Mononuclear cell (primary cell): ENCODE measurements around the gene SLC30A7. TPM values are rescaled to one million over a fixed set of nuclear protein-coding genes. Genes with fewer than 3 reads are reported as not detected.

Source experiments
- H3K27me3 ChIP-seq: 2 replicates; pipeline ENCODE4 v1.6.0; 2011; ENCODE audit warnings: low read length, control low read depth; ENCODE audit not compliant: insufficient read depth
- H3K4me1 ChIP-seq: 2 replicates; pipeline ENCODE4 v1.5.1; 2011; ENCODE audit warnings: mild to moderate bottlenecking, low read length, control low read depth; ENCODE audit not compliant: insufficient read depth
- H3K4me3 ChIP-seq: 2 replicates; pipeline ENCODE4 v1.5.1; 2011; ENCODE audit warnings: mild to moderate bottlenecking, low read length, moderate library complexity
- H3K9me3 ChIP-seq: 2 replicates; pipeline ENCODE4 v1.5.1; 2011; ENCODE audit warnings: low read depth, mild to moderate bottlenecking, control low read depth, low read length
- total RNA-seq: library from RNA; depleted of rRNA; stranded (reverse); fragments of >200 nt; gene quantifications from one replicate; pipeline ENCODE4 v1.2.3, GENCODE V29; 2012

The SLC30A7 gene
- total RNA-seq, 1 donor = 34.9 TPM

DNA sequence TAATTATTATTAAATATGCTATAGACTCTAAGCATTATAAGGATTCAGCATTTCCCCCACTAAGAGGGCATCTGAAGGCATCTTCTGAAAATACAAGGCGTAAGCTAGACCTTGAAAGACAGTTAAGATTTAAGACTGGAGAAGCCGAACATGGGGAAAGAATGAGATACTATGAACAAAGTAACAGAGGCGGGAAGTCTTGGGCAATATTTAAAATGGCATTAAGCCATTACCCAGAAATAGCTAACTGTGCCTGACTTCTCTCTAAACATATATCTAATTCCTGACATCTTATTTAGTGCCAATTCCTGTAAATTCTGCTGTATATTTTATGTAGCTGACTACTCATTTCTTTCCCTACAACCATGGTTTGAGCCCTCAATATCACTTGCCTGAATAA, 108.8 kb downstream of the SLC30A7 start:
- H3K4me3 ChIP-seq = no peak overlapping the region
- no peaks in the 10 kb centered on the region for H3K9me3 ChIP-seq
- peaks cover 41% of the 10 kb centered on the region for H3K4me1 ChIP-seq
- H3K27me3 ChIP-seq = no peaks in the 10 kb centered on the region

DNA sequence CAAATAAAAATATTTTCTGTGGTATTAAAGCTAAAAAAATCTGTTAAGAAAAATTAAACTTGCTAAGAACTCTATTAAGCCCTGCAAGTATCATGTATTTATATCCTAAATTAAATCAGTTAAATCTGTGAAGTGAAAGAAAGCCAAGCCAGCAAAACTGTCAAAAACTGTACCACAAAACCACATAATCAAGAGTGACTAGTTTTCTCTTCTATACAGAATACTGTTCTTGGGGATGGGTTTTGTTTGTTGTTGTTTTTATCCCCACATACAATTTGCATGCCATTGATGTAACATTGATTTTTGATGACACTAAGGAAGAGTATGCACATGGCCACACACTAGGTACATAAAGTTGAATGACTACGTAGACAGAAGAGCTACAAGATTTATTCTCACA, 109.3 kb downstream of the SLC30A7 start:
- peaks cover 41% of the 10 kb centered on the region for H3K4me1 ChIP-seq

DNA sequence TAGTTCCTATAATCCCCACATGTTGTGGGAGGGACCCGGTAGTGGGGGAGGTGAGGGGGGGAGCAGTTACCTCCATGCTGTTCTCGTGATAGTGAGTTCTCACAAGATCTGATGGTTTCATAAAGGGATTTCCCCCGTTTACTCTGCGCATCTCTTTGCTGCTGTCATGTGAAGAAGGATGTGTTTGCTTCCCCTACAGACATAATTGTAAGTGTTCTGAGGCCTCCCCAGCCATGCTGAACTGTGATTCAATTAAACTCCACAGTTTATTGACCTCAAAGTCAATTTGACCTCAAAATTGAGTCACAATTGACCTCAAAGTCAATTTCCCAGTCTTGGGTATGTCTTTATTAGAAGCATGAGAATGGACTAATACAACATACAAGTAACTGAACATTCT, 110.0 kb downstream of the SLC30A7 start:
- Histone ChIP-seq H3K9me3 (no peaks in the 10 kb centered on the region), H3K4me1 (peaks cover 41% of the 10 kb centered on the region), H3K4me3 (no peak overlapping the region), H3K27me3 (no peaks in the 10 kb centered on the region)

More for the DNA sequence above, 109.3 kb downstream of the SLC30A7 start:
- H3K27me3 ChIP-seq = no peaks in the 10 kb centered on the region
- no peaks in the 10 kb centered on the region for H3K9me3 ChIP-seq
- no peak overlapping the region for H3K4me3 ChIP-seq

DNA sequence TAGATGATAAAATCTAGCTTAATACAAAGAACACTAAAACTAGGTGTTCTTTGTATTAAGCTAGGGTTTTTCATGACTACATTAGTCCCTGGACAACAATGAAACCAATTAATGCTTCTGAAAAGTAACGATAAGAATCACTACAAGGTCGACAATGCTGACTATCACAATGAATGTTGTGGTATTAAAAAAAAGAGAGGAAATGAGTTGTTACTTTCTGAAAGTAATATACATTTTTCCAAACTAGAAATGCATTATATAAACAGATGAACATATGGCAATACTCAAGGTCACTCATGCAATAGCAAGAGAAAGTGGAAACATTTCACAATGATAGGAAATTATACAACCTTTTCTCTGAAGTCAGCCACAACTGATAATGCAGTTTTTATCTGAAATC, 110.7 kb downstream of the SLC30A7 start:
- H3K27me3 ChIP-seq = no peaks in the 10 kb centered on the region
- no peaks in the 10 kb centered on the region for H3K9me3 ChIP-seq
- peaks cover 41% of the 10 kb centered on the region for H3K4me1 ChIP-seq
- H3K4me3 ChIP-seq = no peak overlapping the region

DNA sequence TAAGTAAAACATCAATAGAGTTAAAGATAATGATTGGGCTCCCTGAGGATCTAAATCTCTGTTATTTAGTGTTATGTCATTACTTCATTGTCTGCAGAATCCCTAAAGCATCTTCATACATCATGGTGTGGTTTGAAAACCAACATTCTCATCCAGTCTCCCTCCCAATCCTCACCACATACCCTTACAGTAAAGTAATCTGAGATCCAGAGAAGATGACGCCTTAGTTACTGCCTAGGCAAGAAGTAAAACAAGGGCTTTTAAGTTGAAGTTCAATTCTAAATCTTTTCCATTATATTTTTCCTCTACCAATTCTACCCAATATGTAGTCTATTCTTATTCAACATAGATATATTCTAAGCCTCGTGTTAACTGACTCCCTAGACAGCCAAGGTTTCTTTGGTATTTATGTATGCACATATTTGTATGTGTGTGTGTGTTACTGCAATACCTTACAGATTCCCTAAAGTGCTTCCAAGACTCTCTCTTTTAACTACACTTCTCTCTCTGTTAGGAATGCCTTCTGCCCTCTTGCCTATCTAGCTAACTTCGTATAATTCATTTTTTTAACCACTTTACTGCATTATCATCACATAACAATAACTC, 112.4 kb downstream of the SLC30A7 start:
- Histone ChIP-seq H3K27me3 (no peaks in the 10 kb centered on the region), H3K4me1 (peaks cover 25% of the 10 kb centered on the region), H3K4me3 (no peak overlapping the region), H3K9me3 (no peaks in the 10 kb centered on the region)

DNA sequence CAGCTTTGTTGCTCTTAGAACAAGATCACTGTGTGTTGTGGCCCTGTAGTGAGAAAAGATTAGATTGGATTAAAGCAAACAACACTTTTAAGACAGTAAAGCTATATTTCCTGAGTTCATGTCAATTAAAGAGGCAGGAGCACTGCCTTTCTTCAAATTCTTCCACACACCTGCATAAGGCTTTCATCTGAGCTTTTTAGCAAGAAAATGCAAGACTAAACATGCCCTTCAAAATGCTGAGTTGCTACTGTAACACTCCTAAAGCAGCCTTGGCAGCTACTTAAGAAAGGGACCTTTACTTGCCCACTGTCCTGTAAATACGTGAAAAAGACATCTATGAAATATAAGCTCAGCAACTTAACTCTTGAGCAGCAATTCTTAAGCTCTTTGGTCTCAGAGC, 117.9 kb downstream of the SLC30A7 start:
- no peaks in the 10 kb centered on the region for H3K4me1 ChIP-seq
- H3K27me3 ChIP-seq = no peaks in the 10 kb centered on the region
- no peaks in the 10 kb centered on the region for H3K9me3 ChIP-seq
- no peak overlapping the region for H3K4me3 ChIP-seq

DNA sequence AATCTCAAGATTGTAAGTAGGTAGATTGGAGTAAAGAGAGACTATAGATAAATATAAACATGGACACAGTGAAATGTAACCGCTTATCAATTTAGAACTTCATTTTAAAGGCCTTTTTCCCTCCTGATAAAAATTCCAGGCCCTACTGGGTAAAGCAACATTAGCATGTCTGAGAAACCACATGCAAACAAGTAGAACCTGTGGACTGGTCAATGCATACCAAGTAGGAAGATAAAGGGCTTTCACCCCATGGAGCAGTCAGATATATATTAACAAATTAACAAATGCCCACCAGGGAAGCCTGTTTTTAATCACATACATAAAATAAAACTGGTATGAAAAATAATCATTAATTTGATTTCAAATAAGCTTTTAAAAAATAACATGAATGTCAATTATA, 121.6 kb downstream of the SLC30A7 start:
- Histone ChIP-seq H3K4me1 (peaks cover 4% of the 10 kb centered on the region), H3K27me3 (no peaks in the 10 kb centered on the region), H3K4me3 (no peak overlapping the region), H3K9me3 (no peaks in the 10 kb centered on the region)

DNA sequence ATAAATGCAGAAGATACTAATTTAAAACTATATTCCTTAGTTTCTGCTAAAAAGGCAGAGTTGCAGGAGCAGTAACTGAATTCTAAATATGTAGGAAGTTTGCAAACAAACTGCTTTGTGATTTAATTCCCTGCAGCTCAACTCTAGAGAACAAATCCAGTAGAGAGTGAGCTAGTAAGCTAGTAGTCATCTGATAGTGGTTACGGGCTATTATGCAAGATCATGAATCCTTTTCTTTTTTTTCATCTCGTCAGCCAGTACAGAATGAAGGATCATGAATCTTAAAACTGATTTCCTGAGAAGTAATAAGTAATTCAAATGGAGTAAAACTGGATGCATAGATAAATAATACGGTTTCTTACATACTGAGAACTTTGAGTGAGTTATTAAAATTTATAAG, 126.4 kb downstream of the SLC30A7 start:
- no peaks in the 10 kb centered on the region for H3K9me3 ChIP-seq
- H3K27me3 ChIP-seq = no peaks in the 10 kb centered on the region
- peaks cover 26% of the 10 kb centered on the region for H3K4me1 ChIP-seq
- no peak overlapping the region for H3K4me3 ChIP-seq

DNA sequence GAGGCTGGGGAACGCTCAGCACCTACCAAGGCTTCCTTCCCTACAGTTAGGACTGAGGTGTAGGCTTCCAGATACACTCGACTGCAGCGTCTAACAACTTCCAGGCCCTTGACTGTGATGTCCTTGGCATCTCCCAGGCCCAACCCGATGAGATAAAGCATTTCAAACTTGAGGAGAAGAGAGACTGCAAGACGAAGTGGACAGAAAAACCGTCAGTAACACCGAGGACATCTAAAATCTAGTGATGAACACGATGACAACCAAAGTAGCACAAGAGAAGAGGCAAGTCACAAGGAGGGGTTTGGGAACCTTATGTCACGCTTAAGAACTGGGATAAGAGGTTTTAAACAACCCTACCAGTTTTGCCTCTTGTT, 129.4 kb downstream of the SLC30A7 start:
- Histone ChIP-seq H3K9me3 (no peaks in the 10 kb centered on the region), H3K27me3 (no peaks in the 10 kb centered on the region), H3K4me1 (peaks cover 31% of the 10 kb centered on the region), H3K4me3 (peak overlapping the region; percentile 76)

DNA sequence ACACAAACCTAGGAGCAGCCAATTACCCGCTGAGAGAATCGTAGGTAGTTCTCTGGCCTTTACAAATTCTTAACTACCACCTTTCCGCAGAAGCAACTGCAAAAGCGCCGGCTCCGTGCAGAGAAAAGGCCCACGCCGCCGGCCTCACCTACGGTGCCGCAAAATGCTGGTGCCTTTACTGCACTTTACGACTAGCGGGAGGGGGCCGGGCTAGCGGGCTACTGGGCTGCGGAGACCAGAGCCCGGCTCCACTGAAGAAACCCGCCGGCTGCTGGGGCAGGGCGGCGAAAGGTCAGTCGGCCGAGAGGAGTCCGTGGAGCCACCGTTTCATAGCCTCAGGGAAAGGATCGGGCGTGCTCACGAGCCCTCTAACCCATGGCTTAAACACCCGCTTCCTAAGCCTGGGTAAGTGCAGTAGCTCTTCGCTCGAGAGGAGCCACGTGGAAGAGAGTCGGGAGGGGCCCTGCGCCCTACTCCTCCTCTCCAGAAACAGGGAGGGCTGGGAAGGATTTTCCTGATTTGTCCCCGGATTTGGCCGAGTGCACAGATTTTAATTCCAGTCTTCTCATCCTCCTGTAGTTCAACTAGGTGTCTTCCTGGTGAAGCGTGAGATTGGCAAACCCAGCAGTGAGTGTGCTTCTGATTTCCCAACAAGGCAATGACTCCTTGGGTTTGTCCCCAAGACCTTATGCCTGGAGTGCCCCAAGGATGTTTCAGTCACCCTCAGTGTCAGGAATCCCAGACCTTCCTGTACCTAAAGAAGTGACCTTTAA, 130.0 kb downstream of the SLC30A7 start, which contains the start of gene DPH5:
Gene DPH5 (minus strand): TSS at position 128 of the 773 bp plus-strand sequence. CDS start 341 bp downstream, outside the sequence.
- Histone ChIP-seq H3K9me3 (no peaks in the 10 kb centered on the region), H3K27me3 (no peaks in the 10 kb centered on the region), H3K4me1 (peaks cover 34% of the 10 kb centered on the region), H3K4me3 (peak within 1 kb of the TSS; percentile 76)

DNA sequence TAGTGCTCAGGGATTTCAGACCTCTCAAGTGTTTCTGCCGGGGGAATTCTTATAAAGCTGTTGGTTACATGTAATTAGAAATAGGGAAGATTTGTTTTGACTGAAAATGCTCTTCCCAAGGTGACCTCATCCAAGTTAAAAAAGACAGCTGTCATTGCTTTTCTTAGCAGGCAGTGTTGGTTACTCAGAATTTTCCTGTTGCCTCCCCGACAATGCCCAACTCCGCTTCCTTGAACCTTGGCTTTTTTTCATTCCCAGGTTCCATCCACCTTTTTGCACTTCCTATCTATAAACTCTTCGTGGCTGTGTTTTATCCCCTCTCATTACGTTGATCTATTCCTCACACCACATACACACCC, 130.5 kb downstream of the SLC30A7 start:
- peak overlapping the region; percentile 76 for H3K4me3 ChIP-seq

DNA sequence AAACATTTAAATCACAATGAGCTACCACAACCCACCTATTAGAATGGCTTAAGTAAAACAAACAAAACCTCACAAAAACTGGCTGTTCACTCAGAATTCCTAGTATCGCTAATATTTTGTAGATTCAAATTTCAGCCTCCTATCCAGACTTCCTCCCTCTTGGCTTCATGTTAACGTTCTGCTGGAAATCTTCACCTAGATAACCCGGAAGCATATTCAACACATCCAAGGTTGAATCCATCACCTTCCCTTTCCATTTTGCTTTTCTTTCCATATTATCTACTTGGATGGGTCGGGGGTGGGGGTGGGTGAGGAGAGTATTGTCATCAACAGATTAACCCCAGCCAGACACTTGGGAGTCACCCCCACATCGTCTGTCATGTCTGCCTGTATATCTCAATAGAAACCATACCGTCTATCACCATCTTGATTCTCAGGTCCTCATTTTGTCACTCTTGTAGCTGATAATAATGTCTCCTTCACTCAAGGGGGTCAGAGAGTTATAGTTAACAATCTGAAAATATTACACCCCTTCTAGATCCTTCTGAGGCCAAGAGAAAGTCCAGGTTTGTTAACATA, 131.4 kb downstream of the SLC30A7 start:
- H3K9me3 ChIP-seq = no peaks in the 10 kb centered on the region
- no peaks in the 10 kb centered on the region for H3K27me3 ChIP-seq
- H3K4me3 ChIP-seq = no peak overlapping the region
- H3K4me1 ChIP-seq = peaks cover 34% of the 10 kb centered on the region

More for the DNA sequence above, 130.5 kb downstream of the SLC30A7 start:
- no peaks in the 10 kb centered on the region for H3K9me3 ChIP-seq
- H3K4me1 ChIP-seq = peaks cover 36% of the 10 kb centered on the region
- H3K27me3 ChIP-seq = no peaks in the 10 kb centered on the region

DNA sequence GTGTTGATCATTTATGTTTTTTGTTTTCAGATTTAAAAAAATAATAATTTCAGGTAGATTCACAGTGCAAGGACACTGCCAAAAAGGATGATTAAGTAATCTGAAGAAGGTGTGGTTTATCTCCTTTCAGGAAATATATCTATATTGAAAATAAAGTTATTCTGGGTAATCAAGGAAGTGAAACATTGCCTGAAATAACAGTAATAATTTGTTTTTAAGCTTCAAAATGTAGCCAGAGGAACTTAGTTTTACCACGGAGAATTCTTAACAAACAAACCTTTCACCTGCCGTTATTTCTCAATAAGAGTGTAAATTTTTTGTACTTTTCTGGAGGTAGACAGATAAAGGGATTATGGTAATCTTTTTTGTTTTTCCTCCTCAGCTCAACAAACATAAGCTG, 132.6 kb downstream of the SLC30A7 start:
- no peaks in the 10 kb centered on the region for H3K27me3 ChIP-seq
- H3K4me3 ChIP-seq = no peak overlapping the region
- H3K9me3 ChIP-seq = no peaks in the 10 kb centered on the region
- H3K4me1 ChIP-seq = peaks cover 27% of the 10 kb centered on the region

DNA sequence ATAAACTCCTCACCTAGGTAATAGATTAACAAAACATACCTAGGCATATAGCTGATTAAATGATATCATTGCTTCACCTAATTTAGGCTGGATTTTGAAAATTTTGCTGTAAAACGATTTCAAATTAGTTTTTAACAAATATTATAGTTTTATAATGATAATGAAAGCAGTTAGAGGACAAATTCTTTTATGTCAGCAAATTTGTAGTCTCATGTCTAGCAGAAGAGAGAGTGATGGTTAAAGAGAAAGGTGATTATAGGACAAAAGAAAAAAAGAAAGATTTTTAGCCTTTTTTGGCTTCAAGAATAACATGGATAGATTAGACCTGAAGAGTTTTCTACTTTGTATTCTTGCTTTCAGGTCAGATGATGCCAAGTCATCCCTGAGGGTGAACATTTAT, 133.3 kb downstream of the SLC30A7 start:
- Histone ChIP-seq H3K9me3 (no peaks in the 10 kb centered on the region), H3K4me3 (no peak overlapping the region), H3K4me1 (peaks cover 27% of the 10 kb centered on the region), H3K27me3 (no peaks in the 10 kb centered on the region)

DNA sequence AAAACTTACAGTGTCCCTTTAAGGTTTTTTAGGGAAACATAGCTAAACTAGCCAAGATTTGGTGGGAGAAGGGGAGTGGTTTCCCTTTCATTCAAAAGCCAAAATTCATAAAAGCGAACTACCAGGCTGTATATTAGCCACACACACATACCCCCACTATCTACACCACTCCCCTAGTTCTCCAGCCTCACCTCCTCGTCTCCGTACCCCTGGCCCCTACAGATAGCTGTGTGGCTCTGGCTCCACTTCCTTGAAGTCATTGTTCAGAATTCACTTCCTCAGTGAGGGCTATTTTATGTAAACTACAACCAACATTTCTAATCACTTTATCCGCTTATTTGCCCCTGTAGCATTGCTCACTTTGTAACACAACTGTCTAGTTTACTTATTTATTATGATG, 135.0 kb downstream of the SLC30A7 start:
- Histone ChIP-seq H3K4me1 (peaks cover 20% of the 10 kb centered on the region), H3K9me3 (no peaks in the 10 kb centered on the region), H3K4me3 (no peak overlapping the region)

More for the DNA sequence above, 135.0 kb downstream of the SLC30A7 start:
- no peaks in the 10 kb centered on the region for H3K27me3 ChIP-seq
